Vagina (tissue), 2 donors: Measurements from ENCODE around the gene S100A7A. TPM values are rescaled to one million over a fixed set of nuclear protein-coding genes. Genes with fewer than 3 reads are reported as not detected.

Experiments
- DNase-seq, 2 donors: peaks; one replicate each; pipeline ENCODE4 v3.0.0-alpha.2; 2017; ENCODE audit errors: extremely low spot score in 2 of 2
- H3K27ac ChIP-seq: fragments of 200-600 bp; sonication (generic); one replicate; pipeline ENCODE4 v1.5.1; 2019
- H3K27me3 ChIP-seq: fragments of 200-600 bp; sonication (generic); one replicate; pipeline ENCODE4 v1.5.1; 2019
- H3K36me3 ChIP-seq, 2 donors: fragments of 200-600 bp; sonication (generic); one replicate each; pipeline ENCODE4 v1.5.1; 2017 to 2019
- H3K4me1 ChIP-seq: fragments of 200-600 bp; sonication (generic); one replicate; pipeline ENCODE4 v1.5.1; 2019
- H3K4me3 ChIP-seq, 2 donors: fragments of 200-600 bp; sonication (generic); 1 replicate in 1 of 2; 2 replicates in 1 of 2; pipeline ENCODE4 v1.5.1; 2016 to 2019
- H3K9me3 ChIP-seq: fragments of 200-600 bp; sonication (generic); one replicate; pipeline ENCODE4 v1.5.1; 2019
- CTCF ChIP-seq, 3 experiments: fragments of 450-650 bp in 2 of 3; fragments of 200-600 bp in 1 of 3; sonication (generic) in 1 of 3; IDR thresholded peaks; one replicate each; pipeline ENCODE4 v1.5.1; 2017 to 2019; ENCODE audit warnings: antibody characterized with exemption in 3 of 3, mild to moderate bottlenecking in 2 of 3, moderate library complexity in 2 of 3
- POLR2A ChIP-seq, 2 donors: fragments of 450-650 bp; IDR thresholded peaks; one replicate each; pipeline ENCODE4 v1.6.1; 2017; ENCODE audit warnings: antibody characterized with exemption in 2 of 2, mild to moderate bottlenecking in 2 of 2, moderate library complexity in 2 of 2
- POLR2AphosphoS5 ChIP-seq, 2 donors: sonication (generic); formaldehyde crosslinking; IDR thresholded peaks; one replicate each; pipeline ENCODE4 v1.9.0; 2017; ENCODE audit warnings: antibody characterized with exemption in 2 of 2, mild to moderate bottlenecking in 2 of 2, low read depth in 1 of 2; ENCODE audit not compliant: insufficient read depth in 1 of 2
- intact Hi-C: fragments of 100-400 bp; cut with DNase I; formaldehyde crosslinking; loops from one replicate; pipeline ENCODE4 v1.15.1; 2023
- total RNA-seq: library from RNA; depleted of rRNA; stranded (reverse); fragments of >200 nt; gene quantifications from one replicate; pipeline ENCODE4 v1.2.3, GENCODE V29; 2016

S100A7A gene
- total RNA-seq, 1 donor from 2014 or later = not detected

GRCh38 chr1:153374071-153374470 lies 42.2 kb upstream of the S100A7A start:
- Histone ChIP-seq H3K4me1 (no peaks in the 10 kb centered on the region), H3K27me3 (no peaks in the 10 kb centered on the region), H3K36me3 (no peaks in the 10 kb centered on the region), H3K4me3 (no peak overlapping the region), H3K27ac (no peak overlapping the region), H3K9me3 (no peaks in the 10 kb centered on the region)
- intact Hi-C loops = no loop called here
- no peak for TF ChIP-seq CTCF (IDR thresholded peaks at IDR 0.05)
- peak in 1 of 2 donors; percentile 61 for DNase-seq

- H3K4me1 ChIP-seq = no peaks in the 10 kb centered on the region
- H3K36me3 ChIP-seq = no peaks in the 10 kb centered on the region
- TF ChIP-seq POLR2A (IDR thresholded peaks at IDR 0.05) = no peak
- TF ChIP-seq POLR2AphosphoS5 (IDR thresholded peaks at IDR 0.05; ENCODE audit: insufficient read depth in 1 of 2, low read depth in 1 of 2) = peak in 1 of 2 donors; percentile 56
- intact Hi-C loops = no loop called here
- peak in 1 of 2 donors; percentile 77 for DNase-seq
- H3K9me3 ChIP-seq = no peaks in the 10 kb centered on the region
- H3K27ac ChIP-seq = peak within 1 kb of the TSS; percentile 27
- H3K27me3 ChIP-seq = no peaks in the 10 kb centered on the region
- H3K4me3 ChIP-seq = no peak within 1 kb of the TSS
These were observed 40.8 kb upstream of the S100A7A start, which contains the start of gene S100A12 for GRCh38 chr1:153375511-153375910. Gene S100A12, minus strand, starts transcription at chr1:153375621. Its CDS starts 1,029 bp downstream, at chr1:153374592.

GRCh38 chr1:153379591-153379990 lies 36.7 kb upstream of the S100A7A start:
- DNase-seq = no peak
- no peaks in the 10 kb centered on the region for H3K4me1 ChIP-seq
- TF ChIP-seq POLR2AphosphoS5 (IDR thresholded peaks at IDR 0.05; ENCODE audit: insufficient read depth in 1 of 2, low read depth in 1 of 2) = no peak
- no peak for TF ChIP-seq POLR2A (IDR thresholded peaks at IDR 0.05)
- TF ChIP-seq CTCF (IDR thresholded peaks at IDR 0.05) = no peak
- H3K4me3 ChIP-seq = no peak overlapping the region
- no peaks in the 10 kb centered on the region for H3K36me3 ChIP-seq
- no peaks in the 10 kb centered on the region for H3K27me3 ChIP-seq
- intact Hi-C loops = no loop called here
- no peaks in the 10 kb centered on the region for H3K9me3 ChIP-seq
- H3K27ac ChIP-seq = no peak overlapping the region

GRCh38 chr1:153380711-153381110 lies 35.6 kb upstream of the S100A7A start:
- H3K4me1 ChIP-seq = no peaks in the 10 kb centered on the region
- no peak overlapping the region for H3K27ac ChIP-seq
- DNase-seq = peak in 1 of 2 donors; percentile 25
- H3K36me3 ChIP-seq = no peaks in the 10 kb centered on the region
- no peak for TF ChIP-seq CTCF (IDR thresholded peaks at IDR 0.05)
- no peak for TF ChIP-seq POLR2A (IDR thresholded peaks at IDR 0.05)
- no peak for TF ChIP-seq POLR2AphosphoS5 (IDR thresholded peaks at IDR 0.05; ENCODE audit: insufficient read depth in 1 of 2, low read depth in 1 of 2)
- H3K4me3 ChIP-seq = no peak overlapping the region
- no peaks in the 10 kb centered on the region for H3K9me3 ChIP-seq
- no peaks in the 10 kb centered on the region for H3K27me3 ChIP-seq
- intact Hi-C loops = no loop called here

GRCh38 chr1:153384958-153385580 lies 31.3 kb upstream of the S100A7A start:
- DNase-seq = peak in 1 of 2 donors; percentile 58
- H3K9me3 ChIP-seq = no peaks in the 10 kb centered on the region
- H3K27me3 ChIP-seq = no peaks in the 10 kb centered on the region
- TF ChIP-seq POLR2AphosphoS5 (IDR thresholded peaks at IDR 0.05; ENCODE audit: insufficient read depth in 1 of 2, low read depth in 1 of 2) = no peak
- TF ChIP-seq POLR2A (IDR thresholded peaks at IDR 0.05) = no peak
- TF ChIP-seq CTCF (IDR thresholded peaks at IDR 0.05) = no peak
- intact Hi-C loops = no loop called here
- no peaks in the 10 kb centered on the region for H3K36me3 ChIP-seq
- H3K4me1 ChIP-seq = no peaks in the 10 kb centered on the region
- H3K27ac ChIP-seq = no peak overlapping the region
- no peak overlapping the region for H3K4me3 ChIP-seq
